ENCODE results near the gene SLC12A5.

SLC12A5 gene

GRCh38 chr20:46073443-46073842, 44.4 kb downstream of the SLC12A5 start:
- TF ChIP-seq, protein P1, sequence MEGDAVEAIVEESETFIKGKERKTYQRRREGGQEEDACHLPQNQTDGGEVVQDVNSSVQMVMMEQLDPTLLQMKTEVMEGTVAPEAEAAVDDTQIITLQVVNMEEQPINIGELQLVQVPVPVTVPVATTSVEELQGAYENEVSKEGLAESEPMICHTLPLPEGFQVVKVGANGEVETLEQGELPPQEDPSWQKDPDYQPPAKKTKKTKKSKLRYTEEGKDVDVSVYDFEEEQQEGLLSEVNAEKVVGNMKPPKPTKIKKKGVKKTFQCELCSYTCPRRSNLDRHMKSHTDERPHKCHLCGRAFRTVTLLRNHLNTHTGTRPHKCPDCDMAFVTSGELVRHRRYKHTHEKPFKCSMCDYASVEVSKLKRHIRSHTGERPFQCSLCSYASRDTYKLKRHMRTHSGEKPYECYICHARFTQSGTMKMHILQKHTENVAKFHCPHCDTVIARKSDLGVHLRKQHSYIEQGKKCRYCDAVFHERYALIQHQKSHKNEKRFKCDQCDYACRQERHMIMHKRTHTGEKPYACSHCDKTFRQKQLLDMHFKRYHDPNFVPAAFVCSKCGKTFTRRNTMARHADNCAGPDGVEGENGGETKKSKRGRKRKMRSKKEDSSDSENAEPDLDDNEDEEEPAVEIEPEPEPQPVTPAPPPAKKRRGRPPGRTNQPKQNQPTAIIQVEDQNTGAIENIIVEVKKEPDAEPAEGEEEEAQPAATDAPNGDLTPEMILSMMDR (conservative IDR thresholded peaks at IDR 0.05; ENCODE audit: low read depth): no peak
- CTCF ChIA-PET: interaction anchor here (0.6 to 1.4 kb wide), 6 partner anchors 9 to 103 kb away, joined by 3 to 5 read pairs (median 4); no protein-coding TSS in a partner anchor
- H3K27ac ChIP-seq: no peak overlapping the region
- DNase-seq (ENCODE audit: low spot score): peak; percentile 34
- POLR2A ChIA-PET (ENCODE audit: low non-redundant PET): no interaction called here

DNA sequence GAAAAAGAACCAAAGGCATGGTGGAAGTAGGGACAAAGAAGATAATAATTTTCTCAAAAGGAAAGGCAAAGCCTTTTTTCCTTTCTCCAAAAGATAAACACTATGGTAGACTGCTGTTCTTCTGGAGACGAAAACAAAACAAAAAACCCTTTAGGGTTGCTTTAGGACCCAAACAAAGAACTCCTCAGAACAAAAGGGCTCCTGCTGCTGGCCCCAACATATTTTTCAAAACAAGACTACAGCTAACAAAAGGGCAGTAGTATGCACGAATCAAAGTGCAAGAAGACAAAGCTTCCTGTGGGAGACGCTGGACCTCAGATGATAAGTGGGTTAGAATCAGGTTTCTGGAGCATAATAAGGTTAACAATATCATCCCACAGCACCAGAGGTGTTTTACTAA, 45.0 kb downstream of the SLC12A5 start:
- no peak for DNase-seq (ENCODE audit: low spot score)
- ChIA-PET POLR2A (ENCODE audit: low non-redundant PET) (interaction anchor here (0.9 kb wide), 1 partner anchor 15 kb away, joined by 3 read pairs; no protein-coding TSS in a partner anchor), CTCF (interaction anchor here (0.6 to 1.4 kb wide), 3 partner anchors 10 to 99 kb away, joined by 3 to 4 read pairs (median 4); no protein-coding TSS in a partner anchor)
- no peak overlapping the region for H3K27ac ChIP-seq
- TF ChIP-seq, protein P1 (conservative IDR thresholded peaks at IDR 0.05; ENCODE audit: low read depth): no peak

- ChIA-PET CTCF (interaction anchor here (0.6 kb wide), 1 partner anchor 12 kb away, joined by 3 read pairs; no protein-coding TSS in a partner anchor), POLR2A (ENCODE audit: low non-redundant PET) (no interaction called here)
- TF ChIP-seq, protein P1 (conservative IDR thresholded peaks at IDR 0.05; ENCODE audit: low read depth): no peak
- no peak overlapping the region for H3K27ac ChIP-seq
- DNase-seq (ENCODE audit: low spot score): no peak
Measured at GRCh38 chr20:46076806-46077205, 47.8 kb downstream of the SLC12A5 start.

DNA sequence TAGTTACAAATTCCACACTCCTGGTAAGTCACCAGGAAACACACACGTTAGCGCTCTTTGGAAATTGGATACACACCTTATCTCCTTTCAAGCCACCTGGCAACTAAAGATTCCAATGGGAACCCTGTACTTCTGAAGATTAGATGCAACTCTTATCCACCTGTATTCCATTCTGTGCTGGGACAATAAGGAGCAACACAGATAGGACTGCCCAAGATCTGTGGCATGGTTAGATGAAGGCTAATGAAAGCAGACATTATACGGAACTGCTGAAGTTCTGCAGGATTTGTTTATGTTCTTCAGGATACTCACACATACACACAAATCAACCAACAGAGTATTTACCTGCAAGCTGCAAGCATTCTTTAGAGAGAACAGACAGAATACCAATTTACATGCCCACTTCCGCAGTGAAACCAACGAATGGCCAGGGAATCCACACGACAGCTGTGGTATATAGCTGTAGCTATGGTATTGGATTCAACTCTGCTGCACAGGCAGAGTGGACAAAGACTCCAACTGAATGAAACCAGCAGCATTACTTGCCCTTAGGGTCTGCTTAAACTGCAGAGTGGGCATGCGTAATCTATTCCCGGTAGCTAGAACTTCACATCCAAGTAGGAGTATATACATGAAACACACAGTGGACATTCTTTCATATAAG, 48.8 kb downstream of the SLC12A5 start:
- ChIA-PET POLR2A (ENCODE audit: low non-redundant PET) (no interaction called here), CTCF (interaction anchor here (1.0 to 1.1 kb wide), 2 partner anchors 10 to 90 kb away, joined by 4 to 6 read pairs; no protein-coding TSS in a partner anchor)
- TF ChIP-seq, protein P1 (conservative IDR thresholded peaks at IDR 0.05; ENCODE audit: low read depth): no peak
- no peak overlapping the region for H3K27ac ChIP-seq
- no peak for DNase-seq (ENCODE audit: low spot score)

- no peak for DNase-seq (ENCODE audit: low spot score)
- TF ChIP-seq, protein P1 (conservative IDR thresholded peaks at IDR 0.05; ENCODE audit: low read depth): no peak
- no peak overlapping the region for H3K27ac ChIP-seq
- CTCF ChIA-PET: interaction anchor here (0.5 to 1.3 kb wide), 5 partner anchors 56 to 264 kb away, joined by 3 to 6 read pairs (median 3); no protein-coding TSS in a partner anchor
- POLR2A ChIA-PET (ENCODE audit: low non-redundant PET): no interaction called here
Measured at GRCh38 chr20:46078954-46079353, 49.9 kb downstream of the SLC12A5 start.

DNA sequence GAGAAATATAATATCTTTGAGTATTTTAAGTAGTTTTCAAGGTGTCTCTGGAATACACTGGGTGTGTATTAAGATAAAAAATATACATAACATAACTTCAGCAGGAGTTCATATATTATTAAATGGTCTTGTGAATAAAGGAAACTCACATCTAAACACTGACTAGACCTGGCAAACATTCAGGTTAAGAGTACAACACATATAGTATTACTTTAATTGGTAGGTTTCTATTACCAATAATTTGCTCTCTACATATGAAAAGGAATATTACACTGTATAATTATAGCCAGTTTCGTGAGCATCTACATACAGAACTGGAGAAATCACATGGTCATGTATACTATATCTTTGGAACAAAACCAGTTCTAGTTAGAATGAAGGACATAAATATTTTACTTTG, 52.1 kb downstream of the SLC12A5 start:
- CTCF ChIA-PET: interaction anchor here (0.6 kb wide), 1 partner anchor 23 kb away, joined by 3 read pairs; no protein-coding TSS in a partner anchor
- TF ChIP-seq, protein P1 (conservative IDR thresholded peaks at IDR 0.05; ENCODE audit: low read depth): no peak
- DNase-seq (ENCODE audit: low spot score): no peak
- no peak overlapping the region for H3K27ac ChIP-seq
- POLR2A ChIA-PET (ENCODE audit: low non-redundant PET): no interaction called here

All from RWPE1 (cell line).